Large intestine (tissue), 3 donors: ENCODE data around the gene AFF3. TPM values are rescaled to one million over a fixed set of nuclear protein-coding genes. Genes with fewer than 3 reads are reported as not detected.
"Not testable (repeated sequence)": the region's sequence is repeated elsewhere in the genome, so short reads cannot be mapped to it uniquely, and the experiment has no call there.

Source experiments
- DNase-seq, 2 donors: peaks; one replicate each; pipeline versions ENCODE4 v3.0.0 to v3.0.0-alpha.2; 2013
- H3K27ac ChIP-seq: one replicate; pipeline ENCODE4 v1.5.1; 2013; ENCODE audit warnings: low read length
- H3K27me3 ChIP-seq: 2 replicates; pipeline ENCODE4 v1.6.1; 2013; ENCODE audit warnings: low read length; ENCODE audit not compliant: control insufficient read depth, insufficient read depth
- H3K36me3 ChIP-seq: 2 replicates; pipeline ENCODE4 v1.6.1; 2013; ENCODE audit warnings: low read length; ENCODE audit not compliant: control insufficient read depth, insufficient read depth
- H3K4me1 ChIP-seq: one replicate; pipeline ENCODE4 v1.6.1; 2013; ENCODE audit warnings: low read length; ENCODE audit not compliant: control insufficient read depth, insufficient read depth
- H3K4me3 ChIP-seq: one replicate; pipeline ENCODE4 v1.5.1; 2013; ENCODE audit warnings: low read length
- H3K9me3 ChIP-seq: one replicate; pipeline ENCODE4 v1.6.1; 2013; ENCODE audit warnings: mild to moderate bottlenecking, low read depth, low read length, moderate library complexity; ENCODE audit not compliant: control insufficient read depth
- WGBS: methylation state at CpG from one replicate; pipeline ENCODE4 v1.1.5; 2013; ENCODE audit warnings: low lambda C conversion rate; ENCODE audit not compliant: insufficient coverage; 5-methylcytosine and 5-hydroxymethylcytosine counted together
- polyA plus RNA-seq: library from polyadenylated mRNA; unstranded; fragments of 120-200 nt; gene quantifications from one replicate; pipeline ENCODE4 v1.2.1, GENCODE V29; 2013

AFF3 gene
- polyA plus RNA-seq, 1 donor: 4.8 TPM

DNA sequence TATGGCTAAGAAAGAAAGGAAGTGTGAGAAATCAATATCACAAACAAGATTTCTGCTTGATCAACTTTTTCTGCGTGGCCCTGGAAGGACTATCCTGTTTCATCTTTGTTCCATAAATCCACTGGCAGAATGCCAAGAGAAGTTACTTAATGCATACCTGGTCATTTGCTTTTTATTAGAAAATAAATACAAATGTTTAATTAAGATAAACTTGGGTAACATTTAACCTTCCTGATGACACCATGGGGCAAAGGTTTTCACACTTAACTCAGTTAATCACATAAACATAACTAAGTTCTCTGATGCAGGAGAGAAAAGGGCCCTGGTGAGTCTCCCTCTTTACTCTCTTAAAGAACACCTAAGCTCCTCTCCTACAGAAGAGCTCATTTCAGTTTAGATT is 203.3 kb downstream of the AFF3 start:
- peaks cover 7% of the 10 kb centered on the region for H3K27me3 ChIP-seq
- no peaks in the 10 kb centered on the region for H3K9me3 ChIP-seq
- H3K4me1 ChIP-seq: peaks cover 11% of the 10 kb centered on the region
- no peak overlapping the region for H3K4me3 ChIP-seq
- no CpG with 5 or more reads among the region's 1 CpG for WGBS
- no peaks in the 10 kb centered on the region for H3K36me3 ChIP-seq
- peak; percentile 46 to 80 for DNase-seq
- no peak overlapping the region for H3K27ac ChIP-seq

DNA sequence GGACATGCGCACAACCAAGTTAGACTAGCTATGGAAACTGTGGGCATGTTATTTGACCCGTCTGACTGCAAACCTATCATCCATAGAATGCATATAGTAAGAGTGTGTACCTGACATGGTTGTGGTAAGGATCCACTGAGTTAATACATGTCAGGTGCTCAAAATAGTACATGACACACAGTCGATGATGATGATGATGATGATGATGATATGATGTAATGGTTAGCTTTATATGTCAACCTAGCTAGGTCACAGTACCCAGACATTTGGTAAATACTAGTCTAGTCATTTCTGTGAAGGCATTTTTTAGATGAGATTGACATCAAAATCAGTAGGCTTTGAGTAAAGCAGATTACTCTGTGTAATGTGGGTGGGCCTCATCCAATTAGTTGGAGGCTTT is 204.1 kb downstream of the AFF3 start:
- no peaks in the 10 kb centered on the region for H3K36me3 ChIP-seq
- no peaks in the 10 kb centered on the region for H3K9me3 ChIP-seq
- H3K27me3 ChIP-seq: peaks cover 7% of the 10 kb centered on the region
- 100% methylated on average over 1 of the region's 3 CpGs for WGBS
- H3K27ac ChIP-seq: no peak overlapping the region
- no peak for DNase-seq
- no peak overlapping the region for H3K4me3 ChIP-seq
- peaks cover 11% of the 10 kb centered on the region for H3K4me1 ChIP-seq

DNA sequence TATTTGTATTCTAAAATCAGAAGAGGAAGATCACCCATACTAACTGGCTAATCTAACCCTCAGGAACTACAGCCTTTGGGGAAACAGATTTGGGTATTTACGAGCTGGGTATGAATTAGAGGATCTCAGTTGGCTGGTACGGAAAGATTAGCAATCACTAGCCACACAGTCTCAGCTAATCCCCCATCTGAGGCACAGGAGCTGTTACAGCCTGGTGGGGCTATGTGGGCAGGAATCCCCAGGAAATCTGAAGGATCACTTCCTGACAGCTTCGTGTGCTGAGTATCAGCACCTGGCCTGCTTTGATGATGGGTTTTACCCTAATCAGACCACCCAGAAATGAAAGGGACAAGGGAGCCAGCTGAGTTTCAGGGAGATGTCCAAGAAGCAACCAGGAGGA is 206.3 kb downstream of the AFF3 start:
- WGBS: no CpG with 5 or more reads among the region's 3 CpGs
- peaks cover 7% of the 10 kb centered on the region for H3K27me3 ChIP-seq

DNA sequence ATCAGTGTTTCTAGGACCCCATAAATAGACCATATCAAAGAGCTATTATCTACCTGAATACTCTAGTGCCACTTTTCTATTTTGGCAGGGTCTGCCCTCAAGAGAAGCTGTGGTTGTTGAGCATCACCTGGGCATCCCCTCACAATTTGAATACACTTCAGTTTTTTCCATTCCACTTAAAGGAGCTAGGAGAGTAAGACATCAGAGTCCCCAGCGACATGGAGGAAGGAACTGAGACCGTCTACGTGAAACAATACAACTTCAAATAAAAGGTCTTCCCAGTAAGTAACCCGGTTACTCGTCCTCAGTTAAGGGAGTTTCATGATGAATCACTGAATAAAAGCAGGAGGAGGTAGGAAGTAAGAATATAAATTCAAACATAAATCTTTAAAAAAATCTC is 206.7 kb downstream of the AFF3 start:
- Histone ChIP-seq H3K27ac (no peak overlapping the region), H3K4me3 (no peak overlapping the region), H3K27me3 (peaks cover 7% of the 10 kb centered on the region), H3K36me3 (no peaks in the 10 kb centered on the region), H3K4me1 (peaks cover 8% of the 10 kb centered on the region), H3K9me3 (no peaks in the 10 kb centered on the region)
- no peak for DNase-seq
- WGBS: no CpG with 5 or more reads among the region's 5 CpGs

More for the DNA sequence above, 206.3 kb downstream of the AFF3 start:
- H3K4me1 ChIP-seq: peaks cover 11% of the 10 kb centered on the region
- no peak overlapping the region for H3K4me3 ChIP-seq
- no peak for DNase-seq
- no peak overlapping the region for H3K27ac ChIP-seq
- H3K36me3 ChIP-seq: no peaks in the 10 kb centered on the region
- no peaks in the 10 kb centered on the region for H3K9me3 ChIP-seq

DNA sequence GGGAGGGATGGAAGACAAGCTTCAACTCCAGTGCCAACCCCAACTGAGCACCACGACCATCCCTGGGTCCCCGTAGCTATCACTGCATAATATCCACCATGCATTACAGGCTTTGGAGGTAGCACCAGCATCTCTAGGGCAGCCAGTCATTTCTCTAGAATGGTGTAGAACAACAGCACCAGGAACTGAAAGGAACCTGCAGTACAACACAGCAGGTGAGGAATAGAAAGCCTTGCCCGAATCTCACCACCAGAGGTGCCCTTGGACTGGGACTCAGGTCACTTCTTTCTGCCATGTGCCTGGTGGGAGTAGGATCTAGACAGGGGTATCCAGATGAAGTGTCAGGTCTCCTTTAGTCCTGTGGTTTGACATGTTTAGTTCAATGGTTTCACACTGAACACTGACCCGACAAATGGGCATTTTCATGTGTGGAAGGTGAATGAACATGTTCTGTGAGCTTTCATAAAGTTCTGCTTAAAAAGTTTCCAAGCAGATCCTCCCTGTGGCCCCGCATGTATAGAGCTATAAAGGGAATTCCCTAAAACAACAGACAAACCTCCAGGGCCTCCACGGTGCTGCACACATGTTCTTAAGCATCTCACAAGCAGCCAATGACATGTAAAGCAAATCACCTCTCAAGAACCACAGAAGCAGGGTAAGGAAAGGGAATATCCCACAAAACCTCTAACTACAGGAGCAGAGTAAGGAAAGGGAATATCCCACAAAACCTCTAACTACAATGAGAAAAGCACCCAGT is 208.3 kb downstream of the AFF3 start:
- Histone ChIP-seq H3K4me3 (no peak overlapping the region), H3K9me3 (no peaks in the 10 kb centered on the region), H3K27me3 (peaks cover 7% of the 10 kb centered on the region), H3K36me3 (no peaks in the 10 kb centered on the region), H3K4me1 (peaks cover 7% of the 10 kb centered on the region), H3K27ac (no peak overlapping the region)
- DNase-seq: no peak
- WGBS: 100% methylated on average over 1 of the region's 6 CpGs

DNA sequence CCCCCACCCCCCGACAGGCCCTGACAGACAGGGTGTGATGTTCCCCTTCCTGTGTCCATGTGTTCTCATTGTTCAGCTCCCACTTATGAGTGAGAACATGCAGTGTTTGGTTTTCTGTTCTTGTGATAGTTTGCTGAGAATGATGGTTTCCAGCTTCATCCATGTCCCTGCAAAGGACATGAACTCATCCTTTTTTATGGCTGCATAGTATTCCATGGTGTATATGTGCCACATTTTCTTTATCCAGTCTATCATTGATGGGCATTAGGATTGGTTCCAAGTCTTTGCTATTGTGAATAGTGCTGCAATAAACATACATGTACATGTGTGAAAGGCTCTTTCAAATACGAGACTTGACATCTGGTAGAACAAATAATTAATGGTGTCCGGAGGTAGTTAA is 208.9 kb downstream of the AFF3 start:
- H3K36me3 ChIP-seq, DNase-seq, H3K27ac ChIP-seq, H3K4me3 ChIP-seq, H3K9me3 ChIP-seq, H3K27me3 ChIP-seq, H3K4me1 ChIP-seq: not testable (repeated sequence)
- WGBS: no CpG with 5 or more reads among the region's 3 CpGs

DNA sequence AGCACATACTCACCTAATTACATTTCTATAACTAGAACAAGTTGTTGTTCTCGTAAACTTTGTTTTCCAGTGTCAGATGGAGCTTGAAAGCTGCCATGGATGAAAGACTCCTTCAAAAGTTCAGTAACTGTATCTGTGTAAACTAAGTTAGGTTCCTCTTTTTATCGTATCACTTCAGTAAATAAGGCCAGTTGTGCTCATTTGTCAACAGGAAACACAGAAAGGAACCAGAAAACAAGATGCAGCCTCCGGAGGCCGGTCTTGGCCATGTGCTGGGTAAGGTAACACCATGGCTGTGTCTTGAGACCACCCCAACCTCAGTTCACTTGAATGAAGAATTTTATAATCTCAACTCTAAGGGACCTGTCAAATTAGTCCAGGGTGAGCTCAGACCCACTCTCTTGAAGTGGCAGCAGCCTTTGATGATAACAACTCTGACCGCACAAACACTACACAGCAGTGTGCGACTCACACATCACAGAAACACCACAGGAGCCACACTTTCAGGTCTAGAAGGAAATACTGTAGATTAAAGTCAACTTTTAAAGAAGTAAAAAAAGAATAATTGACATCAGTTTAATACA is 213.8 kb downstream of the AFF3 start:
- Histone ChIP-seq H3K27ac (no peak overlapping the region), H3K27me3 (no peaks in the 10 kb centered on the region), H3K36me3 (no peaks in the 10 kb centered on the region), H3K4me1 (no peaks in the 10 kb centered on the region), H3K4me3 (no peak overlapping the region), H3K9me3 (no peaks in the 10 kb centered on the region)
- no peak for DNase-seq
- no CpG with 5 or more reads among the region's 6 CpGs for WGBS

DNA sequence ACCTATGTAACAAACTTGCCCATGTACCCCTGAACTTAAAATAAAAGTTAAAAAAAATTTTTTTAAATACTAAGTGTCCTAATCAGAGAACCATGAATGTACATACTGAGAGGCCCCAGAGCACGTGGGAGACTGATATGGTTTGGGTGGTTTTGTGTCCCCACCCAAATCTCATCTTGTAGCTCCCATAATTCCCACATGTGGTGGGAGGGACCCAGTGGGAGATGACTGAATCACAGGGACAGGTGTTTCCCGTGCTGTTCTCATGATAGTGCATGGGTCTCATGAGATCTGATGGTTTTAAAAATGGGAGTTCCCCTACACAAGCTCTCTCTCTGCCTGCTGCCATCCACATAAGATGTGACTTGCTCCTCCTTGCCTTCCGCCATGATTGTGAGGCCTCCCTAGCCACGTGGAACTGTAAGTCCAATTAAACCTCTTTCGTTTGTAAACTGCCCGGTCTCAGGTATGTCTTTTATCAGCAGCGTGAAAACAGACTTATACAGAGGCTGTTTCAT is 214.6 kb downstream of the AFF3 start:
- H3K36me3 ChIP-seq, DNase-seq, H3K27me3 ChIP-seq, H3K4me3 ChIP-seq, H3K9me3 ChIP-seq, H3K27ac ChIP-seq, H3K4me1 ChIP-seq: not testable (repeated sequence)
- WGBS: no CpG with 5 or more reads among the region's 7 CpGs

DNA sequence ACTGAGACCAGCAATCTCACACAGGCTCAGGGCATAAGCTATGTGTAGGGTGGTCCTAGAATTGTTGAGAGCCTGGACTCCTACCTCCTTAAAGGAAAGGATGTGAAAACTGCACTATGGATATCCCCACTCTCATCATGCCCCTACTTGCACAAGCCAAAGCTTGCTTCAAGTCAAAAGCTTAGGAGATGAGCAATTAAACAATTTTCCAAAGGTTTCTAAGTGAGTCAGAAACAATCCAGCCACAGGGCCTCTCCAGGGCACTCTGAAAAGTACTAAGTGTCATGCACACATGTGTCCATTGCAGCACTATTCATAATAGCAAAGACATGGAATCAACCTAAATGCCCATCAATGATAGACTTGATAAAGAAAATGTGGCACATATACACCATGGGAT is 215.4 kb downstream of the AFF3 start:
- Histone ChIP-seq H3K36me3 (no peaks in the 10 kb centered on the region), H3K27ac (no peak overlapping the region), H3K4me3 (no peak overlapping the region), H3K27me3 (no peaks in the 10 kb centered on the region), H3K9me3 (no peaks in the 10 kb centered on the region), H3K4me1 (no peaks in the 10 kb centered on the region)
- no peak for DNase-seq

DNA sequence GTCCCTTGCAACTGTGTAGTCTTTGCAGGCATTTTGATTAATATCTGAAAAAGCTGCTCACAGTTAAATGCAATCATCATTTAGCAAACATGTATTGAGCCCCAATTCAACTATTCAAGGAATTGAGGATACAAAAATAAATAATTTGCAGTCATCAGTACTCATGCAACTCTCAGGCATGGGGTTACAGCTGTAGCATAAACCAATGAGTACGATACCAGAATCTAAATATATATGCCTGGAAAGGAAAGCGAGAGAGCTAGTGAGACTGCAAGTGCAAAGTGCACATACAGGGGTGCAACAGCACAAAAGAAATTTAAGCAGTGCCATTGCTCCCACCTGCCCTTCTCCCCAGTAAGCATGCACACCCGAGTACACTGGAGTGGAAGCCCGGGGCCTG is 216.4 kb downstream of the AFF3 start:
- Histone ChIP-seq H3K4me1 (no peaks in the 10 kb centered on the region), H3K4me3 (no peak overlapping the region), H3K27ac (no peak overlapping the region), H3K9me3 (no peaks in the 10 kb centered on the region), H3K27me3 (no peaks in the 10 kb centered on the region), H3K36me3 (no peaks in the 10 kb centered on the region)
- WGBS: no CpG with 5 or more reads among the region's 4 CpGs
- DNase-seq: no peak

DNA sequence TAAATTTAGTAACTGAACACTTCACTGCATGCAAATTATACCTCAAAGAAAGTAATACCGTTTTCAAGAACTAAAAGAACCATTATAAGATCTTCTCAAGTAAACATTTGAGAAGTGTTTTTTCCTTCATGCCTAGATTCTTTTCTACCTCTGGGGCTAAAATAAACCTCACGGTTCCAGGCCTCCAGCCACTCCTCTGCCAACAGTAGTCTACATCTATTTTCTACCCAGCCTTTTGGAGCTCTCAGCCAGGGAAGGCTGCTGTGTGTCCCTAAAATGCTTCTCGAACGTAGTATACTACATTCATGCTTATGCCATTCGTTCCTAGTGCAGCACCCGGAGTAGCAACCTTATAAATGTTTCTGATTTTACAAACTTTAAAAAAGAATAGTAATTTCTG is 219.7 kb downstream of the AFF3 start:
- Histone ChIP-seq H3K9me3 (no peaks in the 10 kb centered on the region), H3K27me3 (no peaks in the 10 kb centered on the region), H3K27ac (no peak overlapping the region), H3K36me3 (no peaks in the 10 kb centered on the region), H3K4me1 (no peaks in the 10 kb centered on the region), H3K4me3 (no peak overlapping the region)
- DNase-seq: no peak
- WGBS: no CpG with 5 or more reads among the region's 6 CpGs
